Esophagus muscularis mucosa (tissue), 4 donors: ENCODE measurements around the gene SLC39A8. TPM values are rescaled to one million over a fixed set of nuclear protein-coding genes. Genes with fewer than 3 reads are reported as not detected.

Source experiments
- DNase-seq: peaks from one replicate; pipeline ENCODE4 v3.0.0-alpha.2; 2017; ENCODE audit errors: extremely low spot score
- H3K27ac ChIP-seq, 4 donors: fragments of 200-600 bp; sonication (generic); replicated peaks in 1 of 4; 1 replicate in 3 of 4; 2 replicates in 1 of 4; pipeline ENCODE4 v1.5.1; 2016 to 2019; ENCODE audit warnings: mild to moderate bottlenecking in 1 of 4
- H3K27me3 ChIP-seq, 4 donors: fragments of 200-600 bp; sonication (generic); one replicate each; pipeline versions ENCODE4 v1.5.1 to v1.6.0; 2016 to 2019
- H3K36me3 ChIP-seq, 4 donors: fragments of 200-600 bp; sonication (generic); one replicate each; pipeline ENCODE4 v1.5.1; 2016 to 2019
- H3K4me1 ChIP-seq, 4 donors: fragments of 200-600 bp; sonication (generic); one replicate each; pipeline ENCODE4 v1.5.1; 2016 to 2019
- H3K4me3 ChIP-seq, 4 donors: fragments of 200-600 bp; sonication (generic); 1 replicate in 2 of 4; 2 replicates in 2 of 4; pipeline ENCODE4 v1.5.1; 2016 to 2019; ENCODE audit warnings: mild to moderate bottlenecking in 4 of 4, moderate library complexity in 1 of 4
- H3K9me3 ChIP-seq, 4 donors: fragments of 200-600 bp; sonication (generic); 1 replicate in 3 of 4; 2 replicates in 1 of 4; pipeline ENCODE4 v1.5.1; 2016 to 2019
- CTCF ChIP-seq, 3 experiments: fragments of 200-600 bp in 2 of 3; fragments of 450-650 bp in 1 of 3; sonication (generic) in 2 of 3; IDR thresholded peaks; one replicate each; pipeline ENCODE4 v1.5.1; 2017 to 2019; ENCODE audit warnings: antibody characterized with exemption in 3 of 3, mild to moderate bottlenecking in 2 of 3, moderate library complexity in 1 of 3
- EP300 ChIP-seq: sonication (generic); formaldehyde crosslinking; IDR thresholded peaks from one replicate; pipeline ENCODE4 v1.6.1; 2017; ENCODE audit warnings: antibody characterized with exemption
- POLR2A ChIP-seq: fragments of 450-650 bp; IDR thresholded peaks from one replicate; pipeline ENCODE4 v1.6.1; 2017; ENCODE audit warnings: antibody characterized with exemption, moderate library complexity, mild to moderate bottlenecking, low read depth
- POLR2AphosphoS5 ChIP-seq, 2 donors: sonication (generic); formaldehyde crosslinking; IDR thresholded peaks; one replicate each; pipeline ENCODE4 v1.6.1; 2017; ENCODE audit warnings: antibody characterized with exemption in 2 of 2
- WGBS: methylation state at CpG from one replicate; pipeline ENCODE4 v1.1.5; 2018; 5-methylcytosine and 5-hydroxymethylcytosine counted together
- intact Hi-C: fragments of 100-400 bp; cut with DNase I; formaldehyde crosslinking; loops from one replicate; pipeline ENCODE4 v1.15.1; 2023
- total RNA-seq, 4 donors: library from RNA; depleted of rRNA; stranded (reverse); fragments of >200 nt; gene quantifications; one replicate each; pipeline versions ENCODE4 v1.1.0 to v1.2.1, GENCODE V29; 2016

SLC39A8 gene
- total RNA-seq, 4 donors from 2014 or later = 4.0 to 6.6 (median 6.0) TPM

DNA sequence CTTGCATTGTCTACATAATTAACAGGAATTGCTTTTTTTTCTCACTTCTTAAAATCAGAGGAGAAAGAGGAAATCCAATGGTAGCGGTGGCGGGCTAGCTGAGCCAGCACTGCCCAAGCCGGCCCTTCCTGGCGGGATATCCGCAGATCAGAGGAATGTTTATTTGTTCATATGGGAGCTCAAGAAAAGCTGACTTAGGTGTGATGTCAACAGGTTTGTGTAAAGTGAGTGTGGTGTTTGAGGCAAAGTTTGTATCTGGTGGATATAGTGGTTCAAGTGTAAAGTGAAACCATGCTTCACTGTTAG is 466 bp upstream of the SLC39A8 start:
- Histone ChIP-seq H3K27ac (peak overlapping the region; percentile 23 to 76 (median 70)), H3K4me1 (peaks cover 7 to 18% (median 12%) of the 10 kb centered on the region in 4 donors), H3K36me3 (no peaks in the 10 kb centered on the region), H3K27me3 (no peaks in the 10 kb centered on the region), H3K9me3 (no peaks in the 10 kb centered on the region), H3K4me3 (peak overlapping the region; percentile 68 to 83 (median 70))
- intact Hi-C loops = loop anchor here (10.0 kb wide), 2 partner anchors 159 to 749 kb away; partner anchors contain the start of genes BDH2 and NFKB1
- TF ChIP-seq EP300 (no peak), CTCF (IDR thresholded peaks at IDR 0.05) (no peak), POLR2A (no peak), POLR2AphosphoS5 (IDR thresholded peaks at IDR 0.05) (no peak)
- 24% methylated on average over 5 of the region's 5 CpGs for WGBS
- no peak for DNase-seq

GRCh38 chr4:102344520-102344953 is 745 bp downstream of the SLC39A8 start:
- no peaks in the 10 kb centered on the region for H3K27me3 ChIP-seq
- intact Hi-C loops = loop anchor here (5.0 to 10.0 kb wide), 3 partner anchors 88 to 750 kb away; partner anchors contain the start of genes BDH2 and NFKB1
- TF ChIP-seq EP300 = no peak
- TF ChIP-seq POLR2A = no peak
- TF ChIP-seq CTCF (IDR thresholded peaks at IDR 0.05) = no peak
- no peak for TF ChIP-seq POLR2AphosphoS5 (IDR thresholded peaks at IDR 0.05)
- H3K9me3 ChIP-seq = no peaks in the 10 kb centered on the region
- DNase-seq = no peak
- H3K27ac ChIP-seq = peak overlapping the region; percentile 69 to 76 (median 74)
- WGBS = no CpG with 5 or more reads among the region's 48 CpGs
- H3K36me3 ChIP-seq = no peaks in the 10 kb centered on the region
- peaks cover 7 to 18% (median 12%) of the 10 kb centered on the region in 4 donors for H3K4me1 ChIP-seq
- H3K4me3 ChIP-seq = peak overlapping the region; percentile 68 to 83 (median 70)

- intact Hi-C loops = loop anchor here (5.0 to 10.0 kb wide), 3 partner anchors 88 to 751 kb away; partner anchors contain the start of genes BDH2 and NFKB1
- H3K27me3 ChIP-seq = no peaks in the 10 kb centered on the region
- no peaks in the 10 kb centered on the region for H3K36me3 ChIP-seq
- H3K9me3 ChIP-seq = no peaks in the 10 kb centered on the region
- H3K27ac ChIP-seq = peak overlapping the region; percentile 69 to 76 (median 74)
- 14% methylated on average over 16 of the region's 21 CpGs for WGBS
- peaks cover 7 to 18% (median 12%) of the 10 kb centered on the region in 4 donors for H3K4me1 ChIP-seq
- DNase-seq = no peak
- peak overlapping the region; percentile 68 to 83 (median 70) for H3K4me3 ChIP-seq
- no peak for TF ChIP-seq CTCF (IDR thresholded peaks at IDR 0.05)
- TF ChIP-seq EP300 = no peak
- TF ChIP-seq POLR2A = no peak
- TF ChIP-seq POLR2AphosphoS5 (IDR thresholded peaks at IDR 0.05) = no peak
Measured at GRCh38 chr4:102343964-102344519, 1.2 kb downstream of the SLC39A8 start.

DNA sequence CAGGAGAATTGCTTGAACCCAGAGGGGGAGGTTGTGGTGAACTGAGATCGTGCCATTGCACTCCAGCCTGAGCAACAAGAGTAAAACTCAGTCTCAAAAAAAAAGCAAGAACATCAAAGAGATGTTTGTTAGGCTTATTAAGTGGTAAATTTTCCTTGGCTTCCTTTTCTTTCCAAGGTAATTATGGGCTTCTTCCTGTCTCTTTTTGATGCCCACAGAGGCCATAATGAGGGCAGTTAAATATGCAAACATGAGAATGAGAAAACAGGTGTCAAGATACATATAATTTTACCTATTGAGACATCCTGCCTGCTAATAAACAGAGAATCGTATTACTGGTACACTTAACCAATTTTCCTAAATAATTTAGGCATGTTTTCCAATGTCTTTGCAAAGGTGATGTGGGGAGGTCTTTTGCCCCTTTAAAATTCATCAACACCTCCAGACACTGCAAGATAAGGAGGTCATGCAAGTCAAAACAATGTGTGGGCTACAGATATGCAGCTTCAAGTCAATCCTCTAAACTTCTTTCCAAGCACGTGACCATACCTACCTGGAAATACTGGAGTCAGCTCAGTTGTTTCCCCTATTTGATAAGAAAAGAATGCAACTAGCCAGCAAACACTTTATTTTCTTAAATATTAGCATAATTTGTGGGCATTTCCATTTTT is 2.7 kb downstream of the SLC39A8 start:
- Histone ChIP-seq H3K27ac (no peak overlapping the region), H3K27me3 (no peaks in the 10 kb centered on the region), H3K36me3 (no peaks in the 10 kb centered on the region), H3K4me3 (no peak overlapping the region), H3K9me3 (no peaks in the 10 kb centered on the region), H3K4me1 (peaks cover 7 to 18% (median 12%) of the 10 kb centered on the region in 4 donors)
- DNase-seq = no peak
- TF ChIP-seq POLR2A = no peak
- TF ChIP-seq EP300 = no peak
- TF ChIP-seq POLR2AphosphoS5 (IDR thresholded peaks at IDR 0.05) = no peak
- TF ChIP-seq CTCF (IDR thresholded peaks at IDR 0.05) = no peak
- 89% methylated on average over 3 of the region's 3 CpGs for WGBS
- intact Hi-C loops = loop anchor here (5.0 to 10.0 kb wide), 3 partner anchors 90 to 752 kb away; partner anchors contain the start of genes BDH2 and NFKB1
